Naive thymus-derived CD8-positive, alpha-beta T cell (primary cell): Measurements from ENCODE around the gene CLDN8. TPM values are rescaled to one million over a fixed set of nuclear protein-coding genes. Genes with fewer than 3 reads are reported as not detected.

Experiments used
- ATAC-seq, 2 donors: fragments of 150-1000 bp; cut with Tn5 transposase in 1 of 2; sonication (Bioruptor Pico), chemical (Tn5 transposase) in 1 of 2; 1 replicate in 1 of 2; 2 replicates in 1 of 2; pipeline ENCODE4 v1.10.0; 2021; ENCODE audit warnings: mild to moderate bottlenecking in 2 of 2, moderate library complexity in 2 of 2
- POLR2A ChIA-PET: fragments of 350-600 bp; sonication (Branson Sonifier 250); formaldehyde crosslinking; loops from one replicate; lab custom pipeline; 2021; ENCODE audit warnings: antibody characterized with exemption; lab: Charles Lee
- DNase-seq, 10 donors: peaks; one replicate each; pipeline versions ENCODE4 v3.0.0 to v3.0.0-alpha.2; 2020 to 2022
- H3K27ac Mint-ChIP-seq, 10 donors: one replicate each; pipeline ENCODE4 v1.8.0; 2020 to 2022; ENCODE audit warnings: mild to moderate bottlenecking in 10 of 10, mixed read lengths in 10 of 10, moderate library complexity in 4 of 10, inconsistent platforms in 1 of 10
- H3K27me3 Mint-ChIP-seq, 5 donors: one replicate each; pipeline ENCODE4 v1.8.0; 2021 to 2022; ENCODE audit warnings: mixed read lengths in 5 of 5
- H3K36me3 Mint-ChIP-seq, 3 donors: one replicate each; pipeline ENCODE4 v1.8.0; 2020 to 2022; ENCODE audit warnings: mixed read lengths in 3 of 3, mild to moderate bottlenecking in 2 of 3, inconsistent platforms in 1 of 3
- H3K4me1 Mint-ChIP-seq, 4 donors: one replicate each; pipeline ENCODE4 v1.8.0; 2021 to 2022; ENCODE audit warnings: mixed read lengths in 4 of 4
- H3K4me3 Mint-ChIP-seq, 10 donors: one replicate each; pipeline ENCODE4 v1.8.0; 2020 to 2022; ENCODE audit warnings: mild to moderate bottlenecking in 10 of 10, mixed read lengths in 10 of 10, moderate library complexity in 6 of 10, inconsistent platforms in 1 of 10
- H3K9me3 Mint-ChIP-seq, 9 donors: one replicate each; pipeline ENCODE4 v1.8.0; 2020 to 2022; ENCODE audit warnings: mixed read lengths in 9 of 9, mild to moderate bottlenecking in 3 of 9, inconsistent platforms in 1 of 9, moderate library complexity in 1 of 9
- polyA plus RNA-seq, 3 donors: library from polyadenylated mRNA; unstranded; fragments of 300-500 nt; fragmentation: Illumina TruSeq; gene quantifications; one replicate each; pipeline ENCODE4 v1.2.3, GENCODE V29; 2021
- total RNA-seq, 8 experiments: library from RNA in 2 of 8; stranded (reverse) in 2 of 8; gene quantifications; one replicate each; pipeline ENCODE4 v1.2.3 and lab custom pipeline; 2021 to 2026

CLDN8 gene
- total RNA-seq (not detected), polyA plus RNA-seq (not detected), total RNA-seq (lab: John Stamatoyannopoulos, UW) (0 reads per million in 6 experiments)

GRCh38 chr21:30216041-30216723, at the start of gene CLDN8:
Gene CLDN8 (minus strand): TSS chr21:30216097. CDS start chr21:30215925, 172 bp downstream.
- peaks cover 0 to 2% (median 0%) of the 10 kb centered on the region in 9 donors for H3K9me3 Mint-ChIP-seq
- no peaks in the 10 kb centered on the region for H3K4me1 Mint-ChIP-seq
- no peak within 1 kb of the TSS for H3K4me3 Mint-ChIP-seq
- ATAC-seq (no peak), DNase-seq (no peak)
- peaks cover 0 to 8% (median 0%) of the 10 kb centered on the region in 5 donors for H3K27me3 Mint-ChIP-seq
- POLR2A ChIA-PET: no interaction called here
- H3K27ac Mint-ChIP-seq: no peak within 1 kb of the TSS
- no peaks in the 10 kb centered on the region for H3K36me3 Mint-ChIP-seq

- H3K4me1 Mint-ChIP-seq: no peaks in the 10 kb centered on the region
- DNase-seq: no peak
- no peak for ATAC-seq
- no peak overlapping the region for H3K4me3 Mint-ChIP-seq
- H3K9me3 Mint-ChIP-seq: peaks cover 0 to 3% (median 0%) of the 10 kb centered on the region in 9 donors
- H3K27me3 Mint-ChIP-seq: peaks cover 0 to 3% (median 0%) of the 10 kb centered on the region in 5 donors
- no peak overlapping the region for H3K27ac Mint-ChIP-seq
- POLR2A ChIA-PET: no interaction called here
- no peaks in the 10 kb centered on the region for H3K36me3 Mint-ChIP-seq
Observed at GRCh38 chr21:30257773-30258172, 41.9 kb upstream of the CLDN8 start.

- no peaks in the 10 kb centered on the region for H3K36me3 Mint-ChIP-seq
- H3K27ac Mint-ChIP-seq: peak overlapping the region in 1 of 10 donors; percentile 69
- ATAC-seq: no peak
- POLR2A ChIA-PET: no interaction called here
- peaks cover 0 to 3% (median 0%) of the 10 kb centered on the region in 9 donors for H3K9me3 Mint-ChIP-seq
- no peak overlapping the region for H3K4me3 Mint-ChIP-seq
- no peak for DNase-seq
- H3K4me1 Mint-ChIP-seq: no peaks in the 10 kb centered on the region
- peaks cover 0 to 3% (median 0%) of the 10 kb centered on the region in 5 donors for H3K27me3 Mint-ChIP-seq
Observed at GRCh38 chr21:30256100-30256499, 40.2 kb upstream of the CLDN8 start.

- H3K36me3 Mint-ChIP-seq: no peaks in the 10 kb centered on the region
- POLR2A ChIA-PET: no interaction called here
- H3K27ac Mint-ChIP-seq: no peak overlapping the region
- H3K9me3 Mint-ChIP-seq: peaks cover 0 to 3% (median 0%) of the 10 kb centered on the region in 9 donors
- no peaks in the 10 kb centered on the region for H3K4me1 Mint-ChIP-seq
- H3K4me3 Mint-ChIP-seq: no peak overlapping the region
- DNase-seq (no peak), ATAC-seq (no peak)
- H3K27me3 Mint-ChIP-seq: peaks cover 0 to 3% (median 0%) of the 10 kb centered on the region in 5 donors
Observed at GRCh38 chr21:30255679-30256078, 39.8 kb upstream of the CLDN8 start.

- DNase-seq (no peak), ATAC-seq (no peak)
- no peaks in the 10 kb centered on the region for H3K4me1 Mint-ChIP-seq
- H3K36me3 Mint-ChIP-seq: no peaks in the 10 kb centered on the region
- no peak overlapping the region for H3K27ac Mint-ChIP-seq
- H3K27me3 Mint-ChIP-seq: peaks cover 0 to 6% (median 0%) of the 10 kb centered on the region in 5 donors
- H3K9me3 Mint-ChIP-seq: peaks cover 0 to 3% (median 0%) of the 10 kb centered on the region in 9 donors
- POLR2A ChIA-PET: no interaction called here
- H3K4me3 Mint-ChIP-seq: no peak overlapping the region
Observed at GRCh38 chr21:30251781-30252180, 35.9 kb upstream of the CLDN8 start.

- peaks cover 0 to 2% (median 0%) of the 10 kb centered on the region in 9 donors for H3K9me3 Mint-ChIP-seq
- H3K27ac Mint-ChIP-seq: no peak overlapping the region
- POLR2A ChIA-PET: no interaction called here
- H3K4me3 Mint-ChIP-seq: no peak overlapping the region
- H3K36me3 Mint-ChIP-seq: no peaks in the 10 kb centered on the region
- H3K27me3 Mint-ChIP-seq: peaks cover 0 to 7% (median 0%) of the 10 kb centered on the region in 5 donors
- DNase-seq (no peak), ATAC-seq (no peak)
- H3K4me1 Mint-ChIP-seq: no peaks in the 10 kb centered on the region
Observed at GRCh38 chr21:30249936-30250335, 34.0 kb upstream of the CLDN8 start.

GRCh38 chr21:30248844-30249243, 32.9 kb upstream of the CLDN8 start:
- no peaks in the 10 kb centered on the region for H3K4me1 Mint-ChIP-seq
- ATAC-seq: no peak
- DNase-seq: no peak
- H3K4me3 Mint-ChIP-seq: no peak overlapping the region
- no peak overlapping the region for H3K27ac Mint-ChIP-seq
- POLR2A ChIA-PET: no interaction called here
- H3K9me3 Mint-ChIP-seq: peaks cover 0 to 10% (median 0%) of the 10 kb centered on the region in 9 donors
- H3K36me3 Mint-ChIP-seq: no peaks in the 10 kb centered on the region
- H3K27me3 Mint-ChIP-seq: peaks cover 0 to 17% (median 0%) of the 10 kb centered on the region in 5 donors

GRCh38 chr21:30245061-30245460, 29.2 kb upstream of the CLDN8 start:
- Mint-ChIP-seq H3K4me3 (no peak overlapping the region), H3K27me3 (peaks cover 0 to 17% (median 0%) of the 10 kb centered on the region in 5 donors), H3K36me3 (no peaks in the 10 kb centered on the region), H3K27ac (no peak overlapping the region), H3K9me3 (peaks cover 0 to 10% (median 0%) of the 10 kb centered on the region in 9 donors), H3K4me1 (no peaks in the 10 kb centered on the region)
- ATAC-seq: no peak
- POLR2A ChIA-PET: no interaction called here
- DNase-seq: no peak

- peaks cover 0 to 12% (median 0%) of the 10 kb centered on the region in 5 donors for H3K27me3 Mint-ChIP-seq
- peaks cover 0 to 10% (median 0%) of the 10 kb centered on the region in 9 donors for H3K9me3 Mint-ChIP-seq
- no peaks in the 10 kb centered on the region for H3K36me3 Mint-ChIP-seq
- no peak overlapping the region for H3K27ac Mint-ChIP-seq
- H3K4me3 Mint-ChIP-seq: no peak overlapping the region
- POLR2A ChIA-PET: interaction anchor here (0.6 kb wide), 1 partner anchor 95 kb away, joined by 3 read pairs; no protein-coding TSS in a partner anchor
- DNase-seq (no peak), ATAC-seq (no peak)
- H3K4me1 Mint-ChIP-seq: no peaks in the 10 kb centered on the region
Observed at GRCh38 chr21:30243691-30244090, 27.8 kb upstream of the CLDN8 start.

GRCh38 chr21:30240661-30241060, 24.8 kb upstream of the CLDN8 start:
- H3K4me3 Mint-ChIP-seq: no peak overlapping the region
- H3K36me3 Mint-ChIP-seq: no peaks in the 10 kb centered on the region
- no peaks in the 10 kb centered on the region for H3K4me1 Mint-ChIP-seq
- H3K9me3 Mint-ChIP-seq: peaks cover 0 to 10% (median 0%) of the 10 kb centered on the region in 9 donors
- H3K27me3 Mint-ChIP-seq: peaks cover 0 to 12% (median 0%) of the 10 kb centered on the region in 5 donors
- ATAC-seq: no peak
- POLR2A ChIA-PET: no interaction called here
- H3K27ac Mint-ChIP-seq: no peak overlapping the region
- DNase-seq: no peak

- POLR2A ChIA-PET: no interaction called here
- H3K36me3 Mint-ChIP-seq: no peaks in the 10 kb centered on the region
- no peak for ATAC-seq
Observed at GRCh38 chr21:30238168-30238567, 22.3 kb upstream of the CLDN8 start.

GRCh38 chr21:30234643-30235042, 18.7 kb upstream of the CLDN8 start:
- Mint-ChIP-seq H3K27ac (no peak overlapping the region), H3K4me3 (no peak overlapping the region), H3K27me3 (no peaks in the 10 kb centered on the region), H3K9me3 (peaks cover 0 to 5% (median 1%) of the 10 kb centered on the region in 9 donors), H3K36me3 (no peaks in the 10 kb centered on the region), H3K4me1 (no peaks in the 10 kb centered on the region)
- POLR2A ChIA-PET: no interaction called here
- no peak for DNase-seq
- no peak for ATAC-seq

More at GRCh38 chr21:30238168-30238567, 22.3 kb upstream of the CLDN8 start:
- Mint-ChIP-seq H3K27ac (no peak overlapping the region), H3K4me3 (no peak overlapping the region), H3K27me3 (peaks cover 0 to 6% (median 0%) of the 10 kb centered on the region in 5 donors), H3K9me3 (peaks cover 0 to 1% (median 0%) of the 10 kb centered on the region in 9 donors), H3K4me1 (no peaks in the 10 kb centered on the region)
- no peak for DNase-seq

GRCh38 chr21:30234050-30234449, 18.2 kb upstream of the CLDN8 start:
- Mint-ChIP-seq H3K4me1 (no peaks in the 10 kb centered on the region), H3K27me3 (peaks cover 0 to under 1% (median 0%) of the 10 kb centered on the region in 5 donors), H3K36me3 (no peaks in the 10 kb centered on the region), H3K27ac (no peak overlapping the region), H3K4me3 (no peak overlapping the region), H3K9me3 (peaks cover 0 to 5% (median 1%) of the 10 kb centered on the region in 9 donors)
- no peak for DNase-seq
- POLR2A ChIA-PET: no interaction called here
- no peak for ATAC-seq
